HG02870 (cell line): Measurements from ENCODE around the gene RAB5IF.
"Not testable (repeated sequence)": the region's sequence is repeated elsewhere in the genome, so short reads cannot be mapped to it uniquely, and the experiment has no call there.

ENCODE experiments used
- ATAC-seq: cut with Tn5 transposase; IDR thresholded peaks from one replicate; pipeline ENCODE4 v1.9.1; 2021; ENCODE audit warnings: mild to moderate bottlenecking, moderate library complexity; ENCODE audit not compliant: unreplicated experiment

Gene RAB5IF

GRCh38 chr20:36628076-36628475 is 22.5 kb downstream of the RAB5IF start:
- ATAC-seq, result no peak

GRCh38 chr20:36629719-36630681 is 24.4 kb downstream of the RAB5IF start:
- ATAC-seq, result peak; percentile 78

- no peak for ATAC-seq
Measured at GRCh38 chr20:36631646-36632045, 26.1 kb downstream of the RAB5IF start.

GRCh38 chr20:36632147-36632486 is 26.5 kb downstream of the RAB5IF start:
- no peak for ATAC-seq

GRCh38 chr20:36632487-36633284 is 27.1 kb downstream of the RAB5IF start:
- ATAC-seq, result no peak

- ATAC-seq, result no peak
Measured at GRCh38 chr20:36633285-36633772, 27.8 kb downstream of the RAB5IF start.

GRCh38 chr20:36634342-36634741 is 28.8 kb downstream of the RAB5IF start:
- ATAC-seq, result no peak

GRCh38 chr20:36638876-36639400 is 33.4 kb downstream of the RAB5IF start:
- ATAC-seq, result not testable (repeated sequence)

GRCh38 chr20:36641506-36641843 is 35.9 kb downstream of the RAB5IF start:
- ATAC-seq, result no peak

- ATAC-seq, result no peak
Measured at GRCh38 chr20:36642136-36642535, 36.6 kb downstream of the RAB5IF start.

- ATAC-seq, result no peak
Measured at GRCh38 chr20:36644032-36644705, 38.6 kb downstream of the RAB5IF start.

GRCh38 chr20:36644706-36645095 is 39.1 kb downstream of the RAB5IF start:
- ATAC-seq, result no peak

- no peak for ATAC-seq
Measured at GRCh38 chr20:36645353-36645752, 39.8 kb downstream of the RAB5IF start.

- no peak for ATAC-seq
Measured at GRCh38 chr20:36645998-36646397, 40.4 kb downstream of the RAB5IF start, which contains the start of gene SLA2. Gene SLA2, minus strand, starts transcription at chr20:36646196. Its CDS starts 4,861 bp downstream, at chr20:36641335.

GRCh38 chr20:36646678-36647077 is 41.1 kb downstream of the RAB5IF start:
- no peak for ATAC-seq

- no peak for ATAC-seq
Measured at GRCh38 chr20:36647196-36648121, 41.9 kb downstream of the RAB5IF start.

GRCh38 chr20:36653456-36653855 is 47.9 kb downstream of the RAB5IF start:
- no peak for ATAC-seq

- no peak for ATAC-seq
Measured at GRCh38 chr20:36654506-36654905, 48.9 kb downstream of the RAB5IF start.

- no peak for ATAC-seq
Measured at GRCh38 chr20:36655004-36655403, 49.4 kb downstream of the RAB5IF start.

- no peak for ATAC-seq
Measured at GRCh38 chr20:36656733-36657132, 51.2 kb downstream of the RAB5IF start.
